H1 (cell line): ENCODE data around the gene LMO4. TPM values are rescaled to one million over a fixed set of nuclear protein-coding genes. Genes with fewer than 3 reads are reported as not detected.

Source experiments
- CTCF ChIA-PET: fragments of 300-600 bp; sonication (Branson Sonifier 250); formaldehyde crosslinking; loops from one replicate; lab custom pipeline; 2021; ENCODE audit not compliant: partially characterized antibody; lab: Charles Lee
- POLR2A ChIA-PET: fragments of 300-600 bp; sonication (Branson Sonifier 250); formaldehyde crosslinking; loops from one replicate; lab custom pipeline; 2021; ENCODE audit warnings: inconsistent platforms; ENCODE audit not compliant: partially characterized antibody; lab: Charles Lee
- DNase-seq, 2 experiments: peaks; one replicate each; pipeline versions ENCODE4 v3.0.0 to v3.0.0-alpha.2; 2010 to 2022; ENCODE audit warnings: low spot score in 2 of 2, low read depth in 1 of 2, mixed read lengths in 1 of 2
- FAIRE-seq: peaks from 2 replicates; lab custom pipeline; 2011; peaks lifted over from hg19 to GRCh38; lab: Jason Lieb, UNC
- H2AFZ ChIP-seq: 2 replicates; pipeline ENCODE4 v1.8.1; 2012; ENCODE audit warnings: low read length, inconsistent platforms
- H2AK5ac ChIP-seq: 2 replicates; pipeline ENCODE4 v1.6.1; 2013; ENCODE audit warnings: low read depth, low read length
- H2BK120ac ChIP-seq: replicated peaks from 2 replicates; pipeline ENCODE3; 2013; ENCODE audit warnings: low read depth, low read length, inconsistent platforms
- H2BK12ac ChIP-seq: 2 replicates; pipeline ENCODE4 v1.6.1; 2013; ENCODE audit warnings: low read depth, low read length
- H2BK15ac ChIP-seq: 2 replicates; pipeline ENCODE4 v1.6.1; 2013; ENCODE audit warnings: low read length
- H2BK20ac ChIP-seq: 2 replicates; pipeline ENCODE4 v1.6.1; 2013; ENCODE audit warnings: low read length
- H2BK5ac ChIP-seq: 2 replicates; pipeline ENCODE4 v1.6.1; 2013; ENCODE audit warnings: low read depth, low read length
- H3K14ac ChIP-seq: 2 replicates; pipeline ENCODE4 v1.6.1; 2013; ENCODE audit warnings: inconsistent platforms; ENCODE audit not compliant: insufficient read length
- H3K18ac ChIP-seq: 2 replicates; pipeline ENCODE4 v1.6.1; 2013; ENCODE audit warnings: low read length; ENCODE audit errors: extremely low read depth
- H3K23ac ChIP-seq: 2 replicates; pipeline ENCODE4 v1.6.1; 2013; ENCODE audit warnings: inconsistent platforms; ENCODE audit not compliant: insufficient read length
- H3K23me2 ChIP-seq: 2 replicates; pipeline ENCODE4 v1.6.1; 2013; ENCODE audit warnings: low read depth, low read length
- H3K27ac ChIP-seq: 2 replicates; pipeline ENCODE4 v1.6.1; 2011; ENCODE audit warnings: low read depth, low read length, inconsistent platforms
- H3K27me3 ChIP-seq, 4 experiments: replicated peaks in 1 of 4; 1 replicate in 1 of 4; 2 replicates in 3 of 4; pipeline versions ENCODE4 v1.6.1 to v1.8.1; 2011 to 2013; ENCODE audit warnings: low read length in 3 of 4, mild to moderate bottlenecking in 3 of 4, inconsistent platforms in 2 of 4, mixed read lengths in 2 of 4, moderate library complexity in 1 of 4; ENCODE audit not compliant: control insufficient read depth in 3 of 4, insufficient read depth in 3 of 4; ENCODE audit errors: extremely low read depth in 1 of 4
- H3K36me3 ChIP-seq, 4 experiments: 2 replicates each; pipeline versions ENCODE4 v1.6.1 to v1.8.1; 2011 to 2013; ENCODE audit warnings: mild to moderate bottlenecking in 4 of 4, low read length in 3 of 4, moderate library complexity in 2 of 4, control low read depth in 1 of 4, inconsistent platforms in 1 of 4; ENCODE audit not compliant: insufficient read depth in 4 of 4, control insufficient read depth in 2 of 4
- H3K4ac ChIP-seq: replicated peaks from 2 replicates; pipeline ENCODE3; 2013; ENCODE audit warnings: low read length, low read depth, mixed read lengths, inconsistent platforms; ENCODE audit not compliant: insufficient read length
- H3K4me1 ChIP-seq, 4 experiments: replicated peaks in 1 of 4; 1 replicate in 1 of 4; 2 replicates in 3 of 4; pipeline versions ENCODE4 v1.6.1 to v1.8.1; 2011 to 2013; ENCODE audit warnings: low read length in 3 of 4, inconsistent platforms in 2 of 4, mixed read lengths in 1 of 4; ENCODE audit not compliant: insufficient read depth in 4 of 4, control insufficient read depth in 3 of 4
- H3K4me2 ChIP-seq, 2 experiments: 2 replicates each; pipeline versions ENCODE4 v1.6.1 to v1.8.1; 2011 to 2013; ENCODE audit warnings: low read depth in 2 of 2, low read length in 2 of 2, control low read depth in 1 of 2, inconsistent platforms in 1 of 2, mild to moderate bottlenecking in 1 of 2; ENCODE audit not compliant: insufficient read depth in 1 of 2
- H3K4me3 ChIP-seq, 4 experiments: fragments of 200-600, 300-600 bp in 1 of 4; sonication (generic), shearing (Covaris generic), sonication (Bioruptor Twin) in 1 of 4; 2 replicates each; pipeline versions ENCODE4 v1.5.1 to v1.8.1; 2011 to 2016; ENCODE audit warnings: low read length in 4 of 4, low read depth in 3 of 4, control low read depth in 2 of 4, inconsistent platforms in 2 of 4, mild to moderate bottlenecking in 2 of 4, mixed read lengths in 1 of 4, moderate library complexity in 1 of 4; ENCODE audit not compliant: insufficient read depth in 2 of 4; ENCODE audit errors: extremely low read depth in 1 of 4
- H3K56ac ChIP-seq: replicated peaks from 2 replicates; pipeline ENCODE3; 2013; ENCODE audit warnings: low read depth, mild to moderate bottlenecking, mixed read lengths, low read length, inconsistent platforms; ENCODE audit not compliant: insufficient read length
- H3K79me1 ChIP-seq: 2 replicates; pipeline ENCODE4 v1.6.1; 2013; ENCODE audit warnings: low read depth, low read length, control low read depth
- H3K79me2 ChIP-seq, 2 experiments: 2 replicates each; pipeline versions ENCODE4 v1.6.1 to v1.8.1; 2012 to 2013; ENCODE audit warnings: low read length in 2 of 2, mild to moderate bottlenecking in 2 of 2, inconsistent platforms in 1 of 2; ENCODE audit not compliant: insufficient read depth in 2 of 2, control insufficient read depth in 1 of 2
- H3K9ac ChIP-seq, 4 experiments: replicated peaks in 1 of 4; 1 replicate in 1 of 4; 2 replicates in 3 of 4; pipeline versions ENCODE4 v1.6.1 to v1.8.1; 2011 to 2013; ENCODE audit warnings: low read depth in 3 of 4, low read length in 3 of 4, control low read depth in 2 of 4, mild to moderate bottlenecking in 2 of 4, moderate library complexity in 2 of 4, inconsistent platforms in 1 of 4; ENCODE audit errors: extremely low read depth in 1 of 4
- H3K9me3 ChIP-seq, 2 experiments: 2 replicates each; pipeline versions ENCODE4 v1.6.1 to v1.8.1; 2012 to 2013; ENCODE audit warnings: mild to moderate bottlenecking in 2 of 2, moderate library complexity in 2 of 2, control low read depth in 1 of 2, inconsistent platforms in 1 of 2, low read depth in 1 of 2, low read length in 1 of 2, mixed read lengths in 1 of 2; ENCODE audit not compliant: insufficient read depth in 2 of 2
- H4K20me1 ChIP-seq, 2 experiments: replicated peaks in 1 of 2; 2 replicates each; pipeline versions ENCODE3 to v1.8.1; 2011 to 2013; ENCODE audit warnings: inconsistent platforms in 2 of 2, low read length in 2 of 2, mild to moderate bottlenecking in 1 of 2; ENCODE audit not compliant: insufficient read depth in 2 of 2, control insufficient read depth in 1 of 2
- H4K5ac ChIP-seq: 2 replicates; pipeline ENCODE4 v1.6.1; 2013; ENCODE audit warnings: low read length, low read depth, mixed read lengths, inconsistent platforms; ENCODE audit not compliant: insufficient read length
- H4K8ac ChIP-seq: 2 replicates; pipeline ENCODE4 v1.8.0; 2013; ENCODE audit warnings: mild to moderate bottlenecking, moderate library complexity, low read length, inconsistent platforms; ENCODE audit not compliant: insufficient read depth; ENCODE audit errors: extremely low read depth
- H4K91ac ChIP-seq: replicated peaks from 2 replicates; pipeline ENCODE3; 2013; ENCODE audit warnings: low read length, mixed read lengths, inconsistent platforms; ENCODE audit not compliant: insufficient read length
- CBX8 ChIP-seq: fragments of 300-800, 300-1000 bp; sonication (generic); IDR thresholded peaks from 2 replicates; pipeline ENCODE4 v1.7.1; 2016; ENCODE audit warnings: low read depth, low read length, borderline replicate concordance
- CHD2 ChIP-seq: IDR thresholded peaks from 2 replicates; pipeline ENCODE4 v1.6.1; 2012; ENCODE audit warnings: low read length, improper control_type of control experiment
- JUN ChIP-seq: IDR thresholded peaks from 2 replicates; pipeline ENCODE4 v1.6.1; 2011; ENCODE audit warnings: low read depth, mild to moderate bottlenecking, improper control_type of control experiment, low read length
- RNF2 ChIP-seq: fragments of 200-900, 300-1000 bp; sonication (generic); IDR thresholded peaks from 2 replicates; pipeline ENCODE4 v1.7.1; 2016; ENCODE audit warnings: borderline replicate concordance, low read depth, mild to moderate bottlenecking, antibody characterized with exemption, low read length; ENCODE audit not compliant: poor library complexity, severe bottlenecking; ENCODE audit errors: missing control alignments
- TAF7 ChIP-seq: optimal IDR thresholded peaks from 2 replicates; pipeline ENCODE3; 2011; ENCODE audit warnings: low read depth, mild to moderate bottlenecking, inconsistent platforms, low read length, moderate library complexity, borderline replicate concordance
- WGBS, 2 experiments: shearing (Covaris generic) in 1 of 2; methylation state at CpG; one replicate each; pipeline versions ENCODE4 v1.1.6 to v1.1.7; 2013 to 2015; ENCODE audit warnings: low lambda C conversion rate in 2 of 2, mixed read lengths in 2 of 2, inconsistent platforms in 1 of 2, low coverage in 1 of 2, missing lambda C conversion rate in 1 of 2; ENCODE audit not compliant: insufficient replicate concordance in 2 of 2, insufficient coverage in 1 of 2, insufficient read length in 1 of 2; ENCODE audit errors: extremely low coverage in 1 of 2, missing lambda C conversion rate in 1 of 2; 5-methylcytosine and 5-hydroxymethylcytosine counted together
- polyA plus RNA-seq, 7 experiments: library from polyadenylated mRNA; depleted of rRNA in 3 of 7; stranded (reverse) in 5 of 7; unstranded in 2 of 7; fragments of >200 nt in 5 of 7; fragments of 200-250 nt in 2 of 7; gene quantifications; 1 replicate in 5 of 7; 2 replicates in 1 of 7; 4 replicates in 1 of 7; pipeline versions ENCODE4 v1.2.1 to v1.2.3, GENCODE V29; 2011 to 2013; ENCODE audit warnings: missing spikeins in 2 of 7, mixed read lengths in 2 of 7
- total RNA-seq: library from RNA; stranded (reverse); fragmentation: NEBNext Ultra II Directional; extraction: Animal tissue kit (Norgen Biotek cat#: 25700); gene quantifications from 2 replicates; pipeline ENCODE4 v1.2.1, GENCODE V29; 2021
- TF ChIP-seq, protein P1 (sequence below): IDR thresholded peaks from 2 replicates; pipeline ENCODE4 v1.6.1; 2012; ENCODE audit warnings: low read length, inconsistent platforms
- TF ChIP-seq, protein P2 (sequence below): IDR thresholded peaks from 2 replicates; pipeline ENCODE4 v1.6.1; 2012; ENCODE audit warnings: inconsistent platforms
- TF ChIP-seq, protein P3 (sequence below), 3 experiments: IDR thresholded peaks; 1 replicate in 2 of 3; 2 replicates in 1 of 3; pipeline versions ENCODE4 v1.5.1 to v1.6.1; 2011; ENCODE audit warnings: low read length in 3 of 3, mild to moderate bottlenecking in 3 of 3, inconsistent platforms in 2 of 3, low read depth in 1 of 3, moderate library complexity in 1 of 3; ENCODE audit not compliant: insufficient read depth in 1 of 3; ENCODE audit errors: control extremely low read depth in 1 of 3

LMO4 gene
- total and polyA plus RNA-seq, 2 of the 8 experiments (the other 6 are each of a cell fraction or from before 2014, with no cell fraction given) = 71.7 to 98.7 TPM

DNA sequence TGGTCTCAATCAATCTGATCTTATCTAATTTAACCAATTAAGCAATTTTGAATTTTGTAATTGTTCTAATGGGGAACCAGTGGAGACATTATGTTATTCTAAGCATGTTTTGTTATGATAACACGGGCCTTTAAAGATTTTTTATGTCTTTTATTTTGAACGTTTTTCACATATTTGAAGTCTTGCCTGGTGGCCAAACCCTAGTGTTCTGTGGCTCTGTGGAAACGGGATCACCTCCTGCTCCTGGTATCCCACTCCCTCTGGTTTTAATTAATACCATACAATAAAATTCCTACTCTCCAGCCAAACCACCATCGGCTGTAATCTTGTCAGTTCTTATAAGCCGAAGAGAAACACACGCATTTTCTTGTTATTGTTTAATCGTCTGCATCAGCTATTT, 22.9 kb upstream of the LMO4 start:
- Histone ChIP-seq H2BK5ac (no peak overlapping the region), H2BK20ac (no peak overlapping the region), H2AFZ (no peak overlapping the region), H3K23ac (no peak overlapping the region), H2BK12ac (no peak overlapping the region), H2BK120ac (no peak overlapping the region), H4K20me1 (no peaks in the 10 kb centered on the region), H3K4ac (no peak overlapping the region), H4K91ac (no peak overlapping the region), H3K4me2 (no peak overlapping the region), H3K23me2 (no peaks in the 10 kb centered on the region; the same call in 1 of the 2 replicates), H2AK5ac (no peak overlapping the region), H2BK15ac (no peak overlapping the region), H3K27me3 (no peaks in the 10 kb centered on the region), H3K14ac (no peak overlapping the region), H3K4me3 (no peak overlapping the region), H3K4me1 (peaks cover 0 to 11% (median 0%) of the 10 kb centered on the region in 4 experiments; a peak in 4 of 7 replicates), H3K79me2 (no peaks in the 10 kb centered on the region), H4K8ac (no peak overlapping the region), H4K5ac (no peak overlapping the region), H3K18ac (no peak overlapping the region), H3K9ac (no peak overlapping the region), H3K56ac (no peak overlapping the region), H3K27ac (no peak overlapping the region), H3K79me1 (no peaks in the 10 kb centered on the region), H3K9me3 (no peaks in the 10 kb centered on the region), H3K36me3 (no peaks in the 10 kb centered on the region)
- CTCF ChIA-PET = interaction anchor here (1.9 kb wide), 1 partner anchor 13 kb away, joined by 8 read pairs; no protein-coding TSS in a partner anchor
- WGBS, 2 experiments = 90% methylated on average over 7 of the region's 7 CpGs; no CpG with 5 or more reads in 1 of the 2 experiments
- no peak for FAIRE-seq
- DNase-seq = no peak
- POLR2A ChIA-PET = no interaction called here
- TF ChIP-seq, protein P1, sequence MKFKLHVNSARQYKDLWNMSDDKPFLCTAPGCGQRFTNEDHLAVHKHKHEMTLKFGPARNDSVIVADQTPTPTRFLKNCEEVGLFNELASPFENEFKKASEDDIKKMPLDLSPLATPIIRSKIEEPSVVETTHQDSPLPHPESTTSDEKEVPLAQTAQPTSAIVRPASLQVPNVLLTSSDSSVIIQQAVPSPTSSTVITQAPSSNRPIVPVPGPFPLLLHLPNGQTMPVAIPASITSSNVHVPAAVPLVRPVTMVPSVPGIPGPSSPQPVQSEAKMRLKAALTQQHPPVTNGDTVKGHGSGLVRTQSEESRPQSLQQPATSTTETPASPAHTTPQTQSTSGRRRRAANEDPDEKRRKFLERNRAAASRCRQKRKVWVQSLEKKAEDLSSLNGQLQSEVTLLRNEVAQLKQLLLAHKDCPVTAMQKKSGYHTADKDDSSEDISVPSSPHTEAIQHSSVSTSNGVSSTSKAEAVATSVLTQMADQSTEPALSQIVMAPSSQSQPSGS = no peak
- no peak for TF ChIP-seq CBX8
- TF ChIP-seq, protein P2, sequence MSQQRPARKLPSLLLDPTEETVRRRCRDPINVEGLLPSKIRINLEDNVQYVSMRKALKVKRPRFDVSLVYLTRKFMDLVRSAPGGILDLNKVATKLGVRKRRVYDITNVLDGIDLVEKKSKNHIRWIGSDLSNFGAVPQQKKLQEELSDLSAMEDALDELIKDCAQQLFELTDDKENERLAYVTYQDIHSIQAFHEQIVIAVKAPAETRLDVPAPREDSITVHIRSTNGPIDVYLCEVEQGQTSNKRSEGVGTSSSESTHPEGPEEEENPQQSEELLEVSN = no peak
- TF ChIP-seq TAF7 = no peak
- TF ChIP-seq RNF2 = no peak
- no peak for TF ChIP-seq CHD2
- no peak for TF ChIP-seq JUN
- TF ChIP-seq, protein P3, sequence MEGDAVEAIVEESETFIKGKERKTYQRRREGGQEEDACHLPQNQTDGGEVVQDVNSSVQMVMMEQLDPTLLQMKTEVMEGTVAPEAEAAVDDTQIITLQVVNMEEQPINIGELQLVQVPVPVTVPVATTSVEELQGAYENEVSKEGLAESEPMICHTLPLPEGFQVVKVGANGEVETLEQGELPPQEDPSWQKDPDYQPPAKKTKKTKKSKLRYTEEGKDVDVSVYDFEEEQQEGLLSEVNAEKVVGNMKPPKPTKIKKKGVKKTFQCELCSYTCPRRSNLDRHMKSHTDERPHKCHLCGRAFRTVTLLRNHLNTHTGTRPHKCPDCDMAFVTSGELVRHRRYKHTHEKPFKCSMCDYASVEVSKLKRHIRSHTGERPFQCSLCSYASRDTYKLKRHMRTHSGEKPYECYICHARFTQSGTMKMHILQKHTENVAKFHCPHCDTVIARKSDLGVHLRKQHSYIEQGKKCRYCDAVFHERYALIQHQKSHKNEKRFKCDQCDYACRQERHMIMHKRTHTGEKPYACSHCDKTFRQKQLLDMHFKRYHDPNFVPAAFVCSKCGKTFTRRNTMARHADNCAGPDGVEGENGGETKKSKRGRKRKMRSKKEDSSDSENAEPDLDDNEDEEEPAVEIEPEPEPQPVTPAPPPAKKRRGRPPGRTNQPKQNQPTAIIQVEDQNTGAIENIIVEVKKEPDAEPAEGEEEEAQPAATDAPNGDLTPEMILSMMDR (IDR thresholded peaks at IDR 0.05; ENCODE audit: control extremely low read depth in 1 of 3, insufficient read depth in 1 of 3, low read depth in 1 of 3, low read length in 3 of 3) = no peak
